GM19328 (cell line): Measurements from ENCODE around the gene EEF1A1.
A peak's percentile ranks its signal among the peaks of the same experiment; 100 is the strongest.
"Not testable (repeated sequence)": the region's sequence is repeated elsewhere in the genome, so short reads cannot be mapped to it uniquely, and the experiment has no call there.

Experiments
- ATAC-seq: cut with Tn5 transposase; IDR thresholded peaks from one replicate; pipeline ENCODE4 v1.9.1; 2021; ENCODE audit warnings: mild to moderate bottlenecking, moderate library complexity; ENCODE audit not compliant: unreplicated experiment

The EEF1A1 gene

GRCh38 chr6:73520688-73521350, at the start of gene EEF1A1:
TSS of gene EEF1A1 (minus strand) at chr6:73521032. CDS start at chr6:73520026, 1,006 bp downstream.
- ATAC-seq: peak; percentile 53

- no peak for ATAC-seq
Measured at GRCh38 chr6:73569121-73569520, 48.3 kb upstream of the EEF1A1 start.

- no peak for ATAC-seq
Measured at GRCh38 chr6:73566954-73567591, 46.2 kb upstream of the EEF1A1 start.

- ATAC-seq: not testable (repeated sequence)
Measured at GRCh38 chr6:73566486-73566871, 45.6 kb upstream of the EEF1A1 start.

GRCh38 chr6:73565767-73566485, 45.1 kb upstream of the EEF1A1 start:
- no peak for ATAC-seq

- no peak for ATAC-seq
Measured at GRCh38 chr6:73564578-73565345, 43.9 kb upstream of the EEF1A1 start.

- ATAC-seq: no peak
Measured at GRCh38 chr6:73562558-73562957, 41.7 kb upstream of the EEF1A1 start.

- ATAC-seq: peak; percentile 38
Measured at GRCh38 chr6:73560853-73561407, 40.1 kb upstream of the EEF1A1 start.

GRCh38 chr6:73560182-73560732, 39.4 kb upstream of the EEF1A1 start:
- peak; percentile 44 for ATAC-seq

GRCh38 chr6:73559399-73559794, 38.6 kb upstream of the EEF1A1 start:
- ATAC-seq: not testable (repeated sequence)

GRCh38 chr6:73558624-73559398, 38.0 kb upstream of the EEF1A1 start:
- no peak for ATAC-seq

- no peak for ATAC-seq
Measured at GRCh38 chr6:73556836-73557235, 36.0 kb upstream of the EEF1A1 start.

GRCh38 chr6:73555380-73555949, 34.6 kb upstream of the EEF1A1 start:
- not testable (repeated sequence) for ATAC-seq

- not testable (repeated sequence) for ATAC-seq
Measured at GRCh38 chr6:73551115-73551514, 30.3 kb upstream of the EEF1A1 start.

- ATAC-seq: no peak
Measured at GRCh38 chr6:73548458-73549446, 27.9 kb upstream of the EEF1A1 start.

GRCh38 chr6:73547036-73547435, 26.2 kb upstream of the EEF1A1 start:
- ATAC-seq: no peak

- no peak for ATAC-seq
Measured at GRCh38 chr6:73542891-73543290, 22.1 kb upstream of the EEF1A1 start.

GRCh38 chr6:73542481-73542880, 21.6 kb upstream of the EEF1A1 start:
- ATAC-seq: not testable (repeated sequence)
